Endothelial cell of umbilical vein (primary cell): ENCODE data around the gene CHRD. TPM values are rescaled to one million over a fixed set of nuclear protein-coding genes. Genes with fewer than 3 reads are reported as not detected.

Experiments used
- BruUV-seq: library from RNA; stranded (reverse); fragments of 400-500 nt; replicated peaks from 2 replicates; lab custom pipeline; 2021; lab: Mats Ljungman, UMichigan
- CTCF ChIA-PET: fragments of 300-600, 350-600 bp; sonication (Branson Sonifier 250); formaldehyde crosslinking; loops from one replicate; lab custom pipeline; 2021; ENCODE audit warnings: antibody characterized with exemption, inconsistent platforms; lab: Charles Lee
- POLR2A ChIA-PET: fragments of 300-600, 350-600 bp; sonication (Branson Sonifier 250); formaldehyde crosslinking; loops from one replicate; lab custom pipeline; 2021; ENCODE audit warnings: antibody characterized with exemption, inconsistent platforms; lab: Charles Lee
- DNase-seq: peaks from one replicate; pipeline ENCODE4 v3.0.0-alpha.2; 2011; ENCODE audit warnings: low read depth, low spot score
- FAIRE-seq: peaks from 2 replicates; lab custom pipeline; 2011; peaks lifted over from hg19 to GRCh38; lab: Jason Lieb, UNC
- H2AFZ ChIP-seq: 2 replicates; pipeline ENCODE4 v1.6.0; 2012; ENCODE audit warnings: low read depth, low read length, control low read depth, inconsistent platforms
- H3K27ac ChIP-seq: 2 replicates; pipeline ENCODE4 v1.5.1; 2011; ENCODE audit warnings: low read depth, mild to moderate bottlenecking, control low read depth, low read length, moderate library complexity; ENCODE audit not compliant: insufficient read depth
- H3K27me3 ChIP-seq, 2 experiments: 2 replicates each; pipeline versions ENCODE4 v1.6.0 to v1.6.1; 2011; ENCODE audit warnings: low read length in 2 of 2, mixed read lengths in 1 of 2; ENCODE audit not compliant: control insufficient read depth in 2 of 2, insufficient read depth in 2 of 2
- H3K36me3 ChIP-seq, 2 experiments: 2 replicates in 1 of 2; 3 replicates in 1 of 2; pipeline ENCODE4 v1.5.1; 2011; ENCODE audit warnings: low read length in 2 of 2, mild to moderate bottlenecking in 1 of 2, moderate library complexity in 1 of 2; ENCODE audit not compliant: control insufficient read depth in 2 of 2, insufficient read depth in 2 of 2; ENCODE audit errors: extremely low read depth in 1 of 2
- H3K4me1 ChIP-seq: 3 replicates; pipeline ENCODE4 v1.5.1; 2011; ENCODE audit warnings: mild to moderate bottlenecking, low read length; ENCODE audit not compliant: control insufficient read depth, insufficient read depth; ENCODE audit errors: extremely low read depth
- H3K4me2 ChIP-seq: 2 replicates; pipeline ENCODE4 v1.6.1; 2011; ENCODE audit warnings: low read length, control low read depth, mixed read lengths; ENCODE audit not compliant: insufficient read depth
- H3K4me3 ChIP-seq, 3 experiments: fragments of 200-600 bp in 1 of 3; sonication (generic), shearing (Covaris generic) in 1 of 3; replicated peaks in 1 of 3; 2 replicates each; pipeline ENCODE4 v1.5.1; 2011 to 2016; ENCODE audit warnings: control low read depth in 3 of 3, low read length in 3 of 3, mild to moderate bottlenecking in 2 of 3, inconsistent platforms in 1 of 3, low read depth in 1 of 3, moderate library complexity in 1 of 3; ENCODE audit not compliant: insufficient read depth in 1 of 3
- H3K79me2 ChIP-seq: 2 replicates; pipeline ENCODE4 v1.6.0; 2012; ENCODE audit warnings: low read length, inconsistent platforms; ENCODE audit not compliant: control insufficient read depth, insufficient read depth
- H3K9ac ChIP-seq: replicated peaks from 2 replicates; pipeline ENCODE3; 2011; ENCODE audit warnings: low read length, control low read depth; ENCODE audit not compliant: insufficient read depth; ENCODE audit errors: extremely low read depth
- H3K9me1 ChIP-seq: replicated peaks from 3 replicates; pipeline ENCODE4 v1.6.0; 2011; ENCODE audit warnings: mild to moderate bottlenecking, low read length; ENCODE audit not compliant: control insufficient read depth, insufficient read depth; ENCODE audit errors: extremely low read depth
- H3K9me3 ChIP-seq: replicated peaks from 2 replicates; pipeline ENCODE4 v1.5.1; 2012; ENCODE audit warnings: low read length, inconsistent platforms; ENCODE audit not compliant: control insufficient read depth, insufficient read depth
- H4K20me1 ChIP-seq: replicated peaks from 2 replicates; pipeline ENCODE3; 2011; ENCODE audit warnings: mild to moderate bottlenecking, low read length; ENCODE audit not compliant: control insufficient read depth, insufficient read depth; ENCODE audit errors: extremely low read depth
- CTCF ChIP-seq, 2 donors: IDR thresholded peaks; 1 replicate in 1 of 2; 2 replicates in 1 of 2; pipeline ENCODE4 v1.5.1; 2011; ENCODE audit warnings: low read length in 2 of 2, mild to moderate bottlenecking in 2 of 2, moderate library complexity in 2 of 2, control low read depth in 1 of 2, inconsistent platforms in 1 of 2, low read depth in 1 of 2; ENCODE audit not compliant: insufficient read depth in 1 of 2; ENCODE audit errors: extremely low read depth in 1 of 2
- EZH2 ChIP-seq: IDR thresholded peaks from 2 replicates; pipeline ENCODE4 v1.6.1; 2012; ENCODE audit warnings: borderline replicate concordance, low read depth, mild to moderate bottlenecking, moderate library complexity, low read length, inconsistent platforms; ENCODE audit not compliant: severe bottlenecking
- FOS ChIP-seq: IDR thresholded peaks from 2 replicates; pipeline ENCODE4 v1.6.1; 2011; ENCODE audit warnings: mild to moderate bottlenecking, low read length, moderate library complexity, borderline replicate concordance; ENCODE audit not compliant: insufficient read depth
- GATA2 ChIP-seq: IDR thresholded peaks from 2 replicates; pipeline ENCODE4 v1.7.0; 2011; ENCODE audit warnings: low read depth, mild to moderate bottlenecking, moderate library complexity, mixed read lengths, low read length; ENCODE audit not compliant: insufficient read length, insufficient read depth
- JUN ChIP-seq: IDR thresholded peaks from 2 replicates; pipeline ENCODE4 v1.6.1; 2011; ENCODE audit warnings: borderline replicate concordance, low read depth; ENCODE audit not compliant: insufficient read length, insufficient read depth
- MYC ChIP-seq: IDR thresholded peaks from one replicate; pipeline ENCODE4 v1.6.1; 2011; ENCODE audit warnings: mild to moderate bottlenecking, low read depth, low read length
- POLR2A ChIP-seq: IDR thresholded peaks from 2 replicates; pipeline ENCODE4 v1.6.1; 2012; ENCODE audit warnings: low read depth, mild to moderate bottlenecking, control low read depth, low read length
- POLR2AphosphoS5 ChIP-seq: IDR thresholded peaks from 2 replicates; pipeline ENCODE4 v1.6.1; 2012; ENCODE audit warnings: low read depth, mild to moderate bottlenecking, control low read depth, low read length, moderate library complexity; ENCODE audit not compliant: insufficient read depth
- dilution Hi-C: fragments of 300-500 bp; cut with MboI; formaldehyde crosslinking; loops from one replicate; pipeline ENCODE4 v1.15.0; 2019; ENCODE audit warnings: low sequenced_read_pairs; ENCODE audit not compliant: extremely low pct_ligation_motif_present
- intact Hi-C: fragments of 100-400 bp; cut with micrococcal nuclease; formaldehyde crosslinking; loops from one replicate; pipeline ENCODE4 v1.10.0; 2022
- polyA plus RNA-seq, 4 experiments: library from polyadenylated mRNA; depleted of rRNA in 3 of 4; stranded (reverse) in 3 of 4; unstranded in 1 of 4; fragments of >200 nt; gene quantifications; 2 replicates each; pipeline versions ENCODE4 v1.2.1 to v1.2.3, GENCODE V29; 2011 to 2012; ENCODE audit warnings: missing spikeins in 1 of 4
- total RNA-seq: library from RNA; stranded (reverse); gene quantifications from 2 replicates; pipeline ENCODE4 v1.2.3, GENCODE V29; 2021
- TF ChIP-seq, protein P1 (sequence below): IDR thresholded peaks from 2 replicates; pipeline ENCODE4 v1.6.1; 2011; ENCODE audit not compliant: insufficient read depth, insufficient read length

Gene CHRD
- total and polyA plus RNA-seq, 2 donors (not counting 3 experiments of a cell fraction or from before 2014, with no cell fraction given), result 0.40 to 0.54 TPM

- FAIRE-seq, result no peak
These were observed 19.6 kb upstream of the CHRD start for GRCh38 chr3:184360070-184360928.

More at GRCh38 chr3:184360070-184360928, 19.6 kb upstream of the CHRD start:
- Histone ChIP-seq H3K79me2 (peaks cover 21% of the 10 kb centered on the region), H3K4me3 (no peak overlapping the region), H3K4me2 (peak overlapping the region; percentile 36), H3K4me1 (peaks cover 14% of the 10 kb centered on the region), H3K27me3 (no peaks in the 10 kb centered on the region), H2AFZ (no peak overlapping the region), H3K9ac (no peak overlapping the region), H3K9me3 (no peaks in the 10 kb centered on the region), H3K36me3 (peaks cover 0 to 5% of the 10 kb centered on the region in 2 experiments), H3K9me1 (no peaks in the 10 kb centered on the region), H3K27ac (no peak overlapping the region), H4K20me1 (no peaks in the 10 kb centered on the region)
- BruUV-seq, result no TSS peak
- TF ChIP-seq, protein P1, sequence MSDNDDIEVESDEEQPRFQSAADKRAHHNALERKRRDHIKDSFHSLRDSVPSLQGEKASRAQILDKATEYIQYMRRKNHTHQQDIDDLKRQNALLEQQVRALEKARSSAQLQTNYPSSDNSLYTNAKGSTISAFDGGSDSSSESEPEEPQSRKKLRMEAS, result no peak
- TF ChIP-seq POLR2AphosphoS5 (no peak), CTCF (IDR thresholded peaks at IDR 0.05; ENCODE audit: extremely low read depth in 1 of 2, insufficient read depth in 1 of 2, low read depth in 1 of 2, low read length in 2 of 2) (no peak), GATA2 (no peak), MYC (no peak), JUN (no peak), FOS (no peak), EZH2 (no peak), POLR2A (no peak)
- intact Hi-C loops (no loop called here), dilution Hi-C loops (no loop called here)
- CTCF ChIA-PET, result interaction anchor here (1.2 to 2.9 kb wide), 6 partner anchors 11 to 181 kb away, joined by 3 to 17 read pairs (median 4); no protein-coding TSS in a partner anchor
- POLR2A ChIA-PET, result no interaction called here
- DNase-seq, result no peak
